Neuronal stem cell (in vitro differentiated cells): Measurements from ENCODE around the gene CLEC2L.

Experiments used
- DNase-seq: peaks from one replicate; pipeline ENCODE4 v3.0.0-alpha.2; 2013; ENCODE audit warnings: low spot score
- H2AFZ ChIP-seq: one replicate; pipeline ENCODE4 v1.6.1; 2013; ENCODE audit warnings: mild to moderate bottlenecking, low read length, inconsistent platforms
- H2AK5ac ChIP-seq: 2 replicates; pipeline ENCODE4 v1.6.1; 2013; ENCODE audit warnings: low read depth, mild to moderate bottlenecking, inconsistent platforms, low read length, moderate library complexity, mixed read lengths
- H2BK120ac ChIP-seq: 2 replicates; pipeline ENCODE4 v1.6.1; 2013; ENCODE audit warnings: low read depth, mild to moderate bottlenecking, inconsistent platforms, low read length, moderate library complexity, mixed read lengths
- H2BK12ac ChIP-seq: one replicate; pipeline ENCODE4 v1.6.1; 2013; ENCODE audit warnings: low read length, inconsistent platforms
- H2BK15ac ChIP-seq: 2 replicates; pipeline ENCODE4 v1.6.1; 2013; ENCODE audit warnings: mild to moderate bottlenecking, low read length, inconsistent platforms, mixed read lengths
- H2BK5ac ChIP-seq: one replicate; pipeline ENCODE4 v1.6.1; 2013; ENCODE audit warnings: inconsistent platforms, mild to moderate bottlenecking, low read length, moderate library complexity
- H3K14ac ChIP-seq: one replicate; pipeline ENCODE4 v1.6.1; 2013; ENCODE audit warnings: low read length, inconsistent platforms
- H3K18ac ChIP-seq: 2 replicates; pipeline ENCODE4 v1.6.1; 2013; ENCODE audit warnings: low read length, inconsistent platforms
- H3K23ac ChIP-seq: 2 replicates; pipeline ENCODE4 v1.6.1; 2013; ENCODE audit warnings: low read depth, mild to moderate bottlenecking, mixed read lengths, low read length, inconsistent platforms; ENCODE audit not compliant: poor library complexity
- H3K27ac ChIP-seq: replicated peaks from 3 replicates; pipeline ENCODE4 v1.5.1; 2013; ENCODE audit warnings: low read length, inconsistent platforms
- H3K27me3 ChIP-seq, 3 experiments: 2 replicates each; pipeline ENCODE4 v1.6.1; 2013; ENCODE audit warnings: low read length in 3 of 3, mild to moderate bottlenecking in 2 of 3, inconsistent platforms in 1 of 3, low read depth in 1 of 3, mixed read lengths in 1 of 3, moderate library complexity in 1 of 3; ENCODE audit not compliant: control insufficient read depth in 3 of 3, insufficient read depth in 3 of 3
- H3K36me3 ChIP-seq, 2 donors: replicated peaks in 1 of 2; 2 replicates each; pipeline ENCODE4 v1.6.1; 2013; ENCODE audit warnings: low read length in 2 of 2; ENCODE audit not compliant: control insufficient read depth in 2 of 2, insufficient read depth in 2 of 2
- H3K4ac ChIP-seq: 2 replicates; pipeline ENCODE4 v1.6.1; 2013; ENCODE audit warnings: inconsistent platforms, mild to moderate bottlenecking, low read length, moderate library complexity
- H3K4me1 ChIP-seq, 2 donors: 1 replicate in 1 of 2; 2 replicates in 1 of 2; pipeline ENCODE4 v1.6.1; 2013; ENCODE audit warnings: low read length in 2 of 2, low read depth in 1 of 2; ENCODE audit not compliant: control insufficient read depth in 2 of 2, insufficient read depth in 1 of 2
- H3K4me2 ChIP-seq: one replicate; pipeline ENCODE4 v1.6.1; 2013; ENCODE audit warnings: mild to moderate bottlenecking, low read length, inconsistent platforms; ENCODE audit not compliant: insufficient read depth, poor library complexity, severe bottlenecking
- H3K4me3 ChIP-seq, 2 donors: 2 replicates each; pipeline ENCODE4 v1.5.1; 2013; ENCODE audit warnings: low read length in 2 of 2, mild to moderate bottlenecking in 2 of 2, inconsistent platforms in 1 of 2, moderate library complexity in 1 of 2
- H3K79me1 ChIP-seq: one replicate; pipeline ENCODE4 v1.6.1; 2013; ENCODE audit warnings: low read depth, mild to moderate bottlenecking, inconsistent platforms, low read length, moderate library complexity
- H3K9ac ChIP-seq: one replicate; pipeline ENCODE4 v1.6.1; 2013; ENCODE audit warnings: mild to moderate bottlenecking, low read depth, low read length, inconsistent platforms; ENCODE audit not compliant: poor library complexity
- H3K9me3 ChIP-seq, 2 donors: replicated peaks in 1 of 2; 2 replicates each; pipeline versions ENCODE3 to v1.6.1; 2013; ENCODE audit warnings: low read length in 2 of 2, mild to moderate bottlenecking in 2 of 2, inconsistent platforms in 1 of 2, low read depth in 1 of 2, mixed read lengths in 1 of 2, moderate library complexity in 1 of 2; ENCODE audit not compliant: control insufficient read depth in 2 of 2, insufficient read depth in 1 of 2
- H4K8ac ChIP-seq: one replicate; pipeline ENCODE4 v1.6.1; 2013; ENCODE audit warnings: low read depth, mild to moderate bottlenecking, inconsistent platforms, low read length, moderate library complexity
- H4K91ac ChIP-seq: one replicate; pipeline ENCODE4 v1.6.1; 2013; ENCODE audit warnings: low read length, low read depth, mild to moderate bottlenecking, inconsistent platforms; ENCODE audit not compliant: poor library complexity
- WGBS, 2 donors: extraction: QIAGEN DNeasy Blood & Tissue Kit; methylation state at CpG; one replicate each; pipeline ENCODE4 v1.1.7; 2013; ENCODE audit warnings: missing lambda C conversion rate in 2 of 2, mixed read lengths in 1 of 2; ENCODE audit not compliant: insufficient read length in 2 of 2, insufficient replicate concordance in 1 of 2; ENCODE audit errors: extremely low coverage in 2 of 2; 5-methylcytosine and 5-hydroxymethylcytosine counted together

Gene CLEC2L

GRCh38 chr7:139495580-139496125, 27.8 kb upstream of the CLEC2L start:
- Histone ChIP-seq H3K23ac (peak overlapping the region; percentile 8), H3K18ac (peak overlapping the region; percentile 68), H2AK5ac (no peak overlapping the region), H3K9ac (no peak overlapping the region), H2AFZ (peak overlapping the region; percentile 69), H3K4me1 (peaks cover 9 to 12% of the 10 kb centered on the region in 2 donors), H3K9me3 (peaks cover 0 to 3% of the 10 kb centered on the region in 2 donors), H2BK15ac (no peak overlapping the region), H3K4me2 (no peak overlapping the region), H3K4me3 (no peak overlapping the region), H4K91ac (no peak overlapping the region), H3K14ac (no peak overlapping the region), H3K27me3 (peaks cover 0 to 33% (median 2%) of the 10 kb centered on the region in 3 experiments), H2BK5ac (peak overlapping the region; percentile 40), H4K8ac (no peak overlapping the region), H2BK120ac (no peak overlapping the region), H3K4ac (no peak overlapping the region), H3K27ac (no peak overlapping the region), H2BK12ac (peak overlapping the region; percentile 67), H3K79me1 (no peaks in the 10 kb centered on the region), H3K36me3 (no peaks in the 10 kb centered on the region)
- WGBS, 2 donors = no CpG with 5 or more reads among the region's 8 CpGs
- no peak for DNase-seq

GRCh38 chr7:139496528-139496927, 27.0 kb upstream of the CLEC2L start:
- H2AFZ ChIP-seq = no peak overlapping the region
- H3K9ac ChIP-seq = no peak overlapping the region
- H3K27ac ChIP-seq = no peak overlapping the region
- no peaks in the 10 kb centered on the region for H3K36me3 ChIP-seq
- no peak overlapping the region for H4K91ac ChIP-seq
- no peak for DNase-seq
- H3K4me1 ChIP-seq = peaks cover 9 to 12% of the 10 kb centered on the region in 2 donors
- H2BK12ac ChIP-seq = no peak overlapping the region
- H3K14ac ChIP-seq = no peak overlapping the region
- no peak overlapping the region for H3K4ac ChIP-seq
- no CpG with 5 or more reads among the region's 10 CpGs for WGBS, 2 donors
- no peak overlapping the region for H2BK15ac ChIP-seq
- H3K79me1 ChIP-seq = no peaks in the 10 kb centered on the region
- H3K9me3 ChIP-seq = peaks cover 0 to 3% of the 10 kb centered on the region in 2 donors
- H3K18ac ChIP-seq = no peak overlapping the region
- H3K4me2 ChIP-seq = no peak overlapping the region
- no peak overlapping the region for H4K8ac ChIP-seq
- H2AK5ac ChIP-seq = no peak overlapping the region
- no peak overlapping the region for H3K4me3 ChIP-seq
- H2BK120ac ChIP-seq = no peak overlapping the region
- H3K23ac ChIP-seq = no peak overlapping the region
- peaks cover 0 to 33% (median 2%) of the 10 kb centered on the region in 3 experiments for H3K27me3 ChIP-seq
- H2BK5ac ChIP-seq = no peak overlapping the region

- peaks cover 2 to 6% of the 10 kb centered on the region in 2 donors for H3K4me1 ChIP-seq
- H3K4me3 ChIP-seq = no peak overlapping the region
- H3K14ac ChIP-seq = no peak overlapping the region
- H3K9me3 ChIP-seq = no peaks in the 10 kb centered on the region
- H3K4me2 ChIP-seq = no peak overlapping the region
- H3K9ac ChIP-seq = no peak overlapping the region
- H3K23ac ChIP-seq = no peak overlapping the region
- DNase-seq = no peak
- no peak overlapping the region for H2BK120ac ChIP-seq
- peak overlapping the region; percentile 40 for H2AK5ac ChIP-seq
- no peaks in the 10 kb centered on the region for H3K36me3 ChIP-seq
- peak overlapping the region; percentile 72 for H2AFZ ChIP-seq
- no peak overlapping the region for H3K4ac ChIP-seq
- H4K91ac ChIP-seq = no peak overlapping the region
- H2BK12ac ChIP-seq = no peak overlapping the region
- no peaks in the 10 kb centered on the region for H3K79me1 ChIP-seq
- no peak overlapping the region for H3K27ac ChIP-seq
- no CpG with 5 or more reads among the region's 7 CpGs for WGBS, 2 donors
- H2BK15ac ChIP-seq = peak overlapping the region; percentile 90
- H3K18ac ChIP-seq = no peak overlapping the region
- no peak overlapping the region for H4K8ac ChIP-seq
- no peak overlapping the region for H2BK5ac ChIP-seq
- peaks cover 0 to 28% (median 2%) of the 10 kb centered on the region in 3 experiments for H3K27me3 ChIP-seq
Measured at GRCh38 chr7:139500770-139501138, 22.7 kb upstream of the CLEC2L start.

- H3K4me1 ChIP-seq = peaks cover 0 to 5% of the 10 kb centered on the region in 2 donors
- no peak overlapping the region for H3K4ac ChIP-seq
- no peak overlapping the region for H2BK15ac ChIP-seq
- no peaks in the 10 kb centered on the region for H3K79me1 ChIP-seq
- H3K4me3 ChIP-seq = no peak overlapping the region
- DNase-seq = no peak
- H2BK12ac ChIP-seq = no peak overlapping the region
- no peaks in the 10 kb centered on the region for H3K36me3 ChIP-seq
- H3K23ac ChIP-seq = no peak overlapping the region
- H3K4me2 ChIP-seq = no peak overlapping the region
- H3K27ac ChIP-seq = no peak overlapping the region
- no peak overlapping the region for H3K9ac ChIP-seq
- H3K9me3 ChIP-seq = no peaks in the 10 kb centered on the region
- H3K14ac ChIP-seq = no peak overlapping the region
- no peak overlapping the region for H2BK5ac ChIP-seq
- H3K27me3 ChIP-seq = peaks cover 0 to 19% (median 2%) of the 10 kb centered on the region in 3 experiments
- WGBS, 2 donors = no CpG with 5 or more reads among the region's 22 CpGs
- H2BK120ac ChIP-seq = no peak overlapping the region
- no peak overlapping the region for H4K91ac ChIP-seq
- no peak overlapping the region for H4K8ac ChIP-seq
- no peak overlapping the region for H2AFZ ChIP-seq
- peak overlapping the region; percentile 38 for H3K18ac ChIP-seq
- H2AK5ac ChIP-seq = no peak overlapping the region
Measured at GRCh38 chr7:139502226-139502625, 21.3 kb upstream of the CLEC2L start.
